ENCODE measurements around the gene SCARB1.

DNA sequence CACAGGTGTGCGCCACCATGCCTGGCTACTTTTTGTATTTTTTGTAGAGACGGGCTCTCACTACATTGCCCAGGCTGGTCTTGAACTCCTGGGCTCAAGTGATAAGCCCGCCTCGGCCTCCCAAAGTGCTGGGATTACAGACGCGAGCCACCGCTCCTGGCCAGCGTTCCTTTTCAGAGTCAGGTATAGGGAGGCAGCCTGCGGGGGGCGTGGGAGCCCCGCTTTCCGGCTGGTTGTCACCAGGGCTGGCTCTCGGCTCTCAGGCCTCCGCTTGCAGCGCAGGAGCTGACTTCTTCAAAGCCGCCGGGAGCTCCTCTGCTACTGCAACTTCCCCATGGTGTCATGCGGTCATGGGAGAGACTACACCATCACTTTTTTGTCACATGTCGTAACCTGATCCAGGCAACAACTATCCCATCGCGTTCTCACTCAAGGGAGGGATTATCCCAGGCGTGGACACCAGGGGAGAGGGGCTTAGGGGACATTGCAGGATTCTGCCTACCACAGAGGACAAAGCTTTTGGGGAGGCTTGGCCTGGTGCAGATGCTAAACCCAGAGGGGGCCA, 129.4 kb downstream of the SCARB1 start:
- TF ChIP-seq CTCF (conservative IDR thresholded peaks at IDR 0.05; ENCODE audit: low read depth in 2 of 2) (peak; percentile 22 to 58; a peak in 2 of 4 replicates), REST (IDR thresholded peaks at IDR 0.05; ENCODE audit: unreplicated experiment) (no peak), EZH2phosphoT487 (IDR thresholded peaks at IDR 0.05; ENCODE audit: unreplicated experiment) (no peak), POLR2AphosphoS5 (IDR thresholded peaks at IDR 0.05; ENCODE audit: low read depth) (no peak)

Data from GM23338 (cell line).